OCI-LY1 (cell line): Measurements from ENCODE around the gene PTH2R.

ENCODE experiments used
- CTCF ChIP-seq: fragments of 200-600 bp; sonication (generic), shearing (Covaris generic); IDR thresholded peaks from 2 replicates; pipeline ENCODE4 v1.5.1; 2017; ENCODE audit warnings: mild to moderate bottlenecking, antibody characterized with exemption, low read length, moderate library complexity, mixed read lengths
- EZH2 ChIP-seq: fragments of 200-600 bp; sonication (generic), shearing (Covaris generic); IDR thresholded peaks from 2 replicates; pipeline ENCODE4 v1.8.0; 2017; ENCODE audit warnings: borderline replicate concordance, mixed run types, mild to moderate bottlenecking, antibody characterized with exemption, low read length, moderate library complexity, mixed read lengths

GRCh38 chr2:208392300-208392699, 14.3 kb upstream of the PTH2R start:
- TF ChIP-seq CTCF (peak; percentile 5; the same call in 1 of the 2 replicates), EZH2 (no peak)
